Activated T-cell treated with anti-CD3 and anti-CD28 coated beads, Interleukin-2, amount 50 U/mL, for 72 hours (primary cell): ENCODE results near the gene UBE3B. TPM values are rescaled to one million over a fixed set of nuclear protein-coding genes. Genes with fewer than 3 reads are reported as not detected.

Experiments used
- ATAC-seq, 2 donors: fragments of 150-1000 bp; cut with Tn5 transposase; replicated peaks in 1 of 2; 2 replicates each; pipeline ENCODE4 v1.10.0; 2021; ENCODE audit warnings: moderate library complexity in 2 of 2, mild to moderate bottlenecking in 1 of 2
- DNase-seq, 2 donors: peaks; one replicate each; pipeline ENCODE4 v3.0.0; 2021 to 2022; ENCODE audit warnings: mixed read lengths in 1 of 2
- H3K27ac Mint-ChIP-seq: one replicate; pipeline ENCODE4 v1.8.0; 2022; ENCODE audit warnings: mild to moderate bottlenecking, moderate library complexity, mixed read lengths
- H3K27me3 Mint-ChIP-seq: one replicate; pipeline ENCODE4 v1.8.0; 2022; ENCODE audit warnings: low read depth, mixed read lengths
- H3K36me3 Mint-ChIP-seq, 2 donors: one replicate each; pipeline ENCODE4 v1.8.0; 2022; ENCODE audit warnings: mixed read lengths in 2 of 2, mild to moderate bottlenecking in 1 of 2; ENCODE audit not compliant: insufficient read depth in 2 of 2
- H3K4me1 Mint-ChIP-seq: one replicate; pipeline ENCODE4 v1.8.0; 2022; ENCODE audit warnings: low read depth, mixed read lengths
- H3K4me3 Mint-ChIP-seq, 2 donors: one replicate each; pipeline ENCODE4 v1.8.0; 2022; ENCODE audit warnings: mild to moderate bottlenecking in 2 of 2, mixed read lengths in 2 of 2, moderate library complexity in 2 of 2
- H3K9me3 Mint-ChIP-seq, 2 donors: one replicate each; pipeline ENCODE4 v1.8.0; 2022; ENCODE audit warnings: mixed read lengths in 2 of 2
- total RNA-seq, 2 donors: library from RNA; stranded (reverse); gene quantifications; one replicate each; pipeline ENCODE4 v1.2.3, GENCODE V29; 2022

The UBE3B gene
- total RNA-seq, 2 donors from 2014 or later, result 37.4 to 37.6 TPM

DNA sequence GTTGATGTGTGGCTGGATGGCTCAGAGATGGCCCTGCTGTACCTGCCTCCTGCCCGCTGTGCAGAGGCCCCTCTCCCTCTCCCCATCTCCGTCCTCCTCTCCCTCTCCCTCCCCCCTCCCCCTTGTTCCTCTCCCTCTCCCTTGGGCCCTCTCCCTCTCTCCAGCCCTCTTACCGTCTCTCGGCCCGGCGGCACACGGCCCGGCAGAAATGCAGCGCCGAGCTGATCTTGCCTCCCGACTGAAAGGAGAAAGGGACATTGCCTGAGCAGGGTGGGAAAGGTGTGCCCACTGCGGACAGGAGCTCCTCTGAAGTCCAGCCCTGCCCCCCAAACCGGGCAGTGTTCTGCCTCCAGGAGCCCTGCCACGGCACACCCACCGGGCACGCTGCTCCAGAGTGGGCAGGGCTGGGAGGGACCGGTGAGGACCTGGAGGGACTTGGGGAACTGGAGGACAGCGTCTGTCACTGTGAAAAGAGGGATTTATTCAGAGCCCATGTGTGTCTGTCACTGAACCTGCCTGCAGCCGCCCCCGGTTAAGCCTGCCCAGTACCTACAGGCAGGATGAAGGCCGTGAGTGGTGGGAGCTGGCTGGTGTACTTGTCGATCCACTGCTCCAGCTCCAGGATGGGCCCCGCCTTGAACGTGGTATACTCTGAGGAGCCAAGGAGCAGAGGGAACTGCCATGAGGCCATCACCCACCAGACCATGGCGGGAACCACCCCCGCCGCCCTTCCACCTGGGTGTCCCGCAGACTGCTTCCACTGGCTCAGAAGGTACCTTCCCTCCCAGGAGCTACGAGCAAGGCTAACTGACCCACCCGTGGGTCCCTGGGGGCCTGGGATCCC, 83.7 kb downstream of the UBE3B start:
- ATAC-seq (no peak), DNase-seq (no peak)
- Mint-ChIP-seq H3K36me3 (peaks cover 2 to 10% of the 10 kb centered on the region in 2 donors), H3K27ac (no peak overlapping the region), H3K9me3 (peaks cover 2% of the 10 kb centered on the region in 2 donors), H3K27me3 (no peaks in the 10 kb centered on the region), H3K4me1 (no peaks in the 10 kb centered on the region), H3K4me3 (no peak overlapping the region)

DNA sequence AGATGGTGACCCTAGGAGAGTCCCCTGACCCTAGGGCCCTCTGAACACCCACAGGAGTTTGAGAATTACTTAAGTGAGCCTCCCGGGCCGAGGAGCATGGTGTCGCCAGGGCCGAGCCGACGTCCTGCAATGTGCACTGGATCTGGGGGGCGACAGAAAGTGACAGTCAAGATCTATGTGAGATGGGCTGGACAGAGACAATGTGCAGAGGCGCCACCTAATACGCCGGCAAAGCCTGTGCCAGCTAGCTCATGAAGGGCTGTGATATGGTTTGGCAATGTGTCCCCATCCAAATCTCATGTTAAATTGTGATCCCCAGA, 84.2 kb downstream of the UBE3B start:
- Mint-ChIP-seq H3K36me3 (peaks cover 2 to 10% of the 10 kb centered on the region in 2 donors), H3K27ac (no peak overlapping the region), H3K9me3 (peaks cover 2% of the 10 kb centered on the region in 2 donors), H3K4me1 (no peaks in the 10 kb centered on the region), H3K4me3 (no peak overlapping the region), H3K27me3 (no peaks in the 10 kb centered on the region)
- DNase-seq, result no peak
- no peak for ATAC-seq

DNA sequence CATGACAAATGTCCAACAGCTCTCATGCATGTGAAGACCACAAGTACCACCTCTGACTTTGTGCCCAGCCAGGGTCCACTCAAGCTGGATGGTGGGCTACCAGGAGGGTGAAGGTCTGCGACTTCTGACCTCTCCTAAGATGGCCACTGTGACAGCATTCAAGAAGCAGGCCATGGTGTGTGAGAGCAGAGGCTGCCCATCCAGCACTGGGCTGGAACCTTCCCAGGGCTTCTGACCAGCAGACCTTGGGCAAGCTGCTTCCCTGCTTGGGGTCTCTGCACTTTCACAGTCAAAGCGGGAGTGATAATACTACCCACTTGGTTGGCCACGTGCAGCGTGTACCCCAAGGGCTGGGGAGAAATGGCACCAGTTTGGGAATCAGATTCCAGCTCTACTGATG, 85.4 kb downstream of the UBE3B start:
- Mint-ChIP-seq H3K4me3 (no peak overlapping the region), H3K36me3 (peaks cover 2 to 10% of the 10 kb centered on the region in 2 donors), H3K9me3 (peaks cover 2% of the 10 kb centered on the region in 2 donors), H3K27ac (no peak overlapping the region), H3K27me3 (no peaks in the 10 kb centered on the region), H3K4me1 (no peaks in the 10 kb centered on the region)
- no peak for DNase-seq
- no peak for ATAC-seq

DNA sequence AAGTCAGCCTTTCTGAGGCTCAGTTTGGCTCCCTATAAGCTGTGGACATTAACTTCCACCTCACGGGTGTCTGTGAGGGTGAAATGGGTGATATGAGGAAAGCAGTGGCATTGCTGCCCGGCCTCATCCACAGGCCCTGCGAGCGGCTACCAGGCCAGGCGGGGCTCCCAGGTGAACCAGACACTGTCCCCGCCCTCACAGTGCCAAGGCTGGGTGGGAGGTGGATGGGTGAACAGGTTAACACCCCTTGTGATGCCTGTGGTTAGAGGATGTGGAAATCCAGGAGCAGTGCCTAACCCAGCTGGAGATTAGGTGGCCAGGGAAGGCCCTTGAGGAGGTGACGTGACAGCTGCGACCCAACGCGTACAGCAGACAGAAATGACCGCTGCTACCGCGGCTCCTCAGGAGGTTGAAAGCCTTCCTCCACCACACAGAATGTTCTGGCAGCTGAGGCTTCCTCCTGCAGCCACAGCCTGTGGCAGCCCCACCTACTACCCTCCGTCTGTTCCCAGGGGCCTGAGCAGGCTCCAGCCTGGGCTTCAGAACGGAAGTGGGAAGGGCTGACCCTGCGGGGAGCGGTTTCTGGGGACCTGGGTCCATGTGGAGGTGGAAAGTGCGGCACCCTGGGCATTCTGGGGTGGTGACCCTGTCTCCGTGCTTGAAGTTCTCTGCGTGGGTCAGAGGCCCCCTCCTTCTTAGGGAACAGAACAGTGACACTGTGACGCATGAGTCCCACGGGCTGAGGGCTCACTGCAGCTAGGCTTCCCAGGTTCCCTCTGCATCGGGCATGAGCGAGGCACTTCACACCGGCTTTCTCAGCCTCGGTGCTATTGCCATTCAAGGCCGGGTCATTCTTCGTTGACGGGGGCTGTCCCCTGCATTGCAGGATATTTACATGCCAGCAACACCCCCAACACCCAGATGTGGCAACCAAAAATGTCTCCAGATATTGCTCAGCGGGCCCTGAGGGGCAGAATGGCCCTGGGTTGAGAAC, 86.2 kb downstream of the UBE3B start:
- Mint-ChIP-seq H3K9me3 (peaks cover 2% of the 10 kb centered on the region in 2 donors), H3K27ac (no peak overlapping the region), H3K27me3 (no peaks in the 10 kb centered on the region), H3K4me1 (no peaks in the 10 kb centered on the region), H3K4me3 (no peak overlapping the region), H3K36me3 (peaks cover 2 to 10% of the 10 kb centered on the region in 2 donors)
- no peak for DNase-seq
- no peak for ATAC-seq

DNA sequence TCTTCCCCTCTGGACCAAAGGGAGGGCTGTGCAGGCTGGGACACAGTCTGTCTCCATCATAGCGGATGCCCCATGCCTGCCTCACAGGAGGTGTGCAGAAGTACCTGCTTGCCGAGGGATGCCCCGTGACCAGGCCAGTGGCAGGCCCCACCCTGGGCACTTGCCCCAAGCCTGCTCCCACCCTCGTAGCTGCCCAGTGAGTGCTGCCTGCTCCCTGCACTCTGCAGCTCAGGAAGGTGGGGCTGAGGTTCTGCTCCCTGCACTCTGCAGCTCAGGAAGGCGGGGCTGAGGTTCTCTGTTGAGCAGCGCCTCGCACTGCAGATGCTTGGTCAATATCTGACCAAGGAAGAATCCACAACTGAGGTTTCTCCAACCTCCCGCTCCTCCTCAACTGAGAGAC, 89.0 kb downstream of the UBE3B start:
- H3K4me1 Mint-ChIP-seq, result no peaks in the 10 kb centered on the region

DNA sequence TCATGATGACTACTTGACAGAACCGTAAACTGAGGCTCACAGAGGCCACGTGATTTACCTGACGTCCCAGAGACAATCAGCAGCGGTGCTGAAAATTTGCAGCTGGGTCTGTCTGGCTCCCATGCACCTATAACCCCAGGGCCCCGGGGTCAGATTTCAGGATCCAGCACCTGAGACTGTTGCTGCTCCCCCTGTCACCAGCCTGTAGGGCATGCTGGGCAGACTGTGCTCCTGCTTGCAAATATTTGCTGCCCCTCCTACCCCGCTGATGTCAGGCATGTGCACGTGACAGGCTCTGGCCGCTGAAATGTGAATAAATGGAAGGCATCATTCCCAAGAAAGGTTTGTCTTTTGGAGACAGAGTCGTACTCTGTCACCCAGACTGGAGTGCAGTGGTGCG, 89.9 kb downstream of the UBE3B start:
- Mint-ChIP-seq H3K36me3 (peaks cover 2 to 4% of the 10 kb centered on the region in 2 donors), H3K9me3 (peaks cover 0 to 2% of the 10 kb centered on the region in 2 donors), H3K27ac (no peak overlapping the region), H3K27me3 (no peaks in the 10 kb centered on the region), H3K4me1 (peaks cover 1% of the 10 kb centered on the region), H3K4me3 (no peak overlapping the region)
- ATAC-seq (no peak), DNase-seq (no peak)

More for the DNA sequence above, 89.0 kb downstream of the UBE3B start:
- Mint-ChIP-seq H3K27ac (no peak overlapping the region), H3K9me3 (peaks cover 2% of the 10 kb centered on the region in 2 donors), H3K4me3 (no peak overlapping the region), H3K36me3 (peaks cover 2 to 11% of the 10 kb centered on the region in 2 donors), H3K27me3 (no peaks in the 10 kb centered on the region)
- ATAC-seq (no peak), DNase-seq (no peak)

DNA sequence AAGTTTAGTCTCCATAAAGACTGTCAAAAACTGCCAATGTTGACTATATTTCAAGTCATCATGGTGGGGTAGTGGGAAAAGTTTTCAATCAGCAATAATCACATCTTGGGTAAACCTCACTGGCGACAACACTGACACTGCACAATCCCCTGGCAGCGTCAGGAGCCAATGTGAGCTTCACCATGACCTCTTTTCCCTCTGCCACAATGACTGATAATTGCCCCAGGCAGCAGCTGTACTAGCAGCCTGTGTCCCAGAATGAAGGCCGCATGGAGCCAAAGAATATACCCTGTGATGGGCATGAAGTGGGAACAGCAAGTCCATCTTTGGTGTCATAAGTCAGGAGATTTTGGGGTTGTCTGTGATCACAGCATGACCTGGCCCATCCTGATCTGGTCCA, 90.5 kb downstream of the UBE3B start:
- no peaks in the 10 kb centered on the region for H3K9me3 Mint-ChIP-seq
- no peaks in the 10 kb centered on the region for H3K27me3 Mint-ChIP-seq
- no peak for ATAC-seq
- no peak overlapping the region for H3K4me3 Mint-ChIP-seq
- DNase-seq, result no peak
- no peak overlapping the region for H3K27ac Mint-ChIP-seq
- peaks cover 0 to 1% of the 10 kb centered on the region in 2 donors for H3K36me3 Mint-ChIP-seq
- peaks cover 8% of the 10 kb centered on the region for H3K4me1 Mint-ChIP-seq

DNA sequence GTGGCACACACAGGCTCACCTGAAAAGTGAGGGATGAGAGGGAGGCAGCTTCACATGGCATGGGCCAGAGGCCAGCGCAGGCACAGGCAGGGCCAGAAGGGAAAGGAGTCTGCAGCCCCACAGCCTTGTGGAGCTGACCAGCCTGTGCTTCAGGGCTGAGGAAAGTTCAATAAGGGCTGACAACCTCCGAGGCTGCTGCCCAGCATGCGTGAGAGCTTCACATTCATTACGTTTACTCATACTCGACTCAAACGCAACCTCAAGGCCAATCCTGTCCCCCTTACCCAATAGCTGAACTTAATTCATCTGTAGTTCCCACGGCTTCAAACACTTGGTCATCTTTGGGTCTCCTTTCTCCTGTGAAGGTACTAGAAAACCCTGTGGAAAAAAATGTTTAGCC, 91.1 kb downstream of the UBE3B start:
- peaks cover 10% of the 10 kb centered on the region for H3K4me1 Mint-ChIP-seq
- ATAC-seq, result no peak
- no peaks in the 10 kb centered on the region for H3K9me3 Mint-ChIP-seq
- no peak overlapping the region for H3K27ac Mint-ChIP-seq
- no peak for DNase-seq
- H3K27me3 Mint-ChIP-seq, result no peaks in the 10 kb centered on the region
- peaks cover 0 to 1% of the 10 kb centered on the region in 2 donors for H3K36me3 Mint-ChIP-seq
- H3K4me3 Mint-ChIP-seq, result no peak overlapping the region

DNA sequence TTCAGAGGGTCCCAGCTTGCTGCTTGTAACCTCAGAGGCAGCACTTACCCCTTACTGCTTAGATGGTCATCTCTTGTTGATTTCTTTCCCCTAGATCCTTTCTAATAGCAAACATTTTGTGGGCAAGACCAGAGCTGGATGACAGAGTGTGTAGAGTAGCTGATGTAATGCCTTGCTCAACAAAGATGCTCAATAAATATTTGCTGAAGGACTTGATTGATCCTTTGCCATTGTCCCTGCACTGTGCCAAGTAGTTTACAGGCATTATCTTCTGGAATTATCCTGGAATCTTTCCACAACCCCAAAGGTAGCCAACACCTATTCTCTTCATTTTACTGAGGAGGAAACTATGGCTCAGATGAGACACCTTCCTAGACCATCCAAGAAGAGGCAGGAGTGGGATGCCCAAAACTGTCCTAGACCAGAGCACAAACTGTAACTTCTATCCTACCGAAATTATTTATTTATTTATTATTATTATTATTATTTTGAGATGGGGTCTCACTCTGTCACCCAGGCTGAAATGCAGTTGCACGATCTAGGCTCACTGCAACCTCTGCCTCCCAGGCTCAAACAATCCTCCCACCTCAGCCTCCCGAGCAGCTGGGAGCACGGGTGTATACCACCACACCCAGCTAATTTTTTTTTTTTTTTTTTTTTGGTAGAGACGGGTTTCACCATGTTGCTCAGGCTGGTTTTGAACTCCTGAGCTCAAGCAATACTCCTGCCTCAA, 94.5 kb downstream of the UBE3B start:
- H3K36me3 Mint-ChIP-seq, result peaks cover 0 to 1% of the 10 kb centered on the region in 2 donors
- no peaks in the 10 kb centered on the region for H3K9me3 Mint-ChIP-seq
- ATAC-seq (no peak), DNase-seq (no peak)
- no peak overlapping the region for H3K27ac Mint-ChIP-seq
- H3K4me1 Mint-ChIP-seq, result peaks cover 21% of the 10 kb centered on the region
- H3K4me3 Mint-ChIP-seq, result peak overlapping the region; percentile 39 to 90
- no peaks in the 10 kb centered on the region for H3K27me3 Mint-ChIP-seq

DNA sequence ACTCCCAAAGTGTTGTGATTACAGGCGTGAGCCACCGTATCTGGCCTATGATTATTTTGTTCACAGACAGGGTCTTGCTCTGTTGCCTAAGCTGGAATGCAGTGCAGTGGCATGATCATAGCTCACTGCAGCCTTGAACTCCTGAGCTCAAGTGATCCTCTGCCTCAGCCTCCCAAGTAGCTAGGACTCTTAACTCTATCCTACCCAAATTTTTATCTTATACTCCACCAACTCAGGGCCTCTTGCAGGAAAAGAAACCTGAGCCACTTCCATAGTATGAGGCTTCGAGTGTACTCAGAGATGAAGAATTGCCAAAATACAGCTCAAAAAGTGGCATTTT, 95.0 kb downstream of the UBE3B start:
- H3K27ac Mint-ChIP-seq, result peak overlapping the region; percentile 94
- DNase-seq, result no peak
- ATAC-seq, result no peak
- no peaks in the 10 kb centered on the region for H3K27me3 Mint-ChIP-seq
- peaks cover 21% of the 10 kb centered on the region for H3K4me1 Mint-ChIP-seq
- H3K9me3 Mint-ChIP-seq, result no peaks in the 10 kb centered on the region
- peak overlapping the region; percentile 90 to 95 for H3K4me3 Mint-ChIP-seq
- H3K36me3 Mint-ChIP-seq, result peaks cover 0 to 4% of the 10 kb centered on the region in 2 donors

DNA sequence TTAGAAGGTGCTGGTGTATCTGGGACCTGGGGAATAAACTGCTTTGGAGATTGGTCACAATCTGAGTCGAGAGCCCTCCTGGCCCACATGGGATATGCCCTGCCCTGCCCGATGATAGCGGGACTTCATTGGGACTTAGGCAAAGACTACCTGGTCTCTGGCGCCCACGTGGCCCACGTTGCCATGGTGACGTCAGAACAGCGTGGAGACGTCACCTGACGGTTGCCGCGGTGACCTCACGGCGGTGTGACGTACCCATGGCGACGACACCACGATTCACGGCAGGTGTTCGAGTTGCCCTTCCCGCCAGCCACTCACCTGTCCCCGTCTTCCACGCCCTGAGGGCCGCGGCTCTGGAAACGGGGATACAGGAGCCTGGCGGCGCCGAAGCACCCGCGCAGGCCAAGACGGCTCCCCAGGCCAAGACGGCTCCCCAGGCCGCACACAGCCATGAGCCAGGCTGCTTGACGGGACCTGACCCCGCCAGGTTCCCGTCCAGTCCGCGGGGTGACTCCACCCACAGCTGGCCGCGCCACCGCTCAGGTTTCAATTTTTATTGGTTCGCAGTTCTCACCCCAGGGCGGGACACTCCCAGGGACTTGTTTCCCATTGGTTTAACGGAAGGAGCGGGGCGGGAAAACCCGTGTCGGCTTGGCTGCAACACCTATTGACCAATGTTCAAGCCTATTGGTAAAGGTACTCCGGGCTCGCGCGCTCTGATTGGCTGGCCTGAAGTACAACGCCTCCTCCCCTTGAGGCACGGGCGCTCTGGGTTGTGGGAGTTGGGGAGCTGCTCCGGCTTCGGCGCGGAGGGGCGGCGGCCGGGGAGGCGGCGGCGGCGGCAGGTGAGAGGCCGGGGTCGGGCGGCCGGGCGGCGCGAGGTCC, 95.8 kb downstream of the UBE3B start, which contains the start of the genes MMAB and MVK:
MMAB (minus strand) TSS at position 476 of the 885 bp plus-strand sequence; CDS start at position 452, 24 bp downstream.
MVK (plus strand) TSS at position 766 of the 885 bp plus-strand sequence. CDS start 1,029 bp downstream, outside the sequence.
- Mint-ChIP-seq H3K9me3 (no peaks in the 10 kb centered on the region), H3K36me3 (peaks cover 0 to 5% of the 10 kb centered on the region in 2 donors), H3K27ac (peak within 1 kb of the TSS; percentile 94), H3K4me1 (peaks cover 21% of the 10 kb centered on the region), H3K4me3 (peak within 1 kb of the TSS; percentile 90 to 95), H3K27me3 (no peaks in the 10 kb centered on the region)
- ATAC-seq, result peak; percentile 94 to 96
- peak; percentile 97 to 99 for DNase-seq

DNA sequence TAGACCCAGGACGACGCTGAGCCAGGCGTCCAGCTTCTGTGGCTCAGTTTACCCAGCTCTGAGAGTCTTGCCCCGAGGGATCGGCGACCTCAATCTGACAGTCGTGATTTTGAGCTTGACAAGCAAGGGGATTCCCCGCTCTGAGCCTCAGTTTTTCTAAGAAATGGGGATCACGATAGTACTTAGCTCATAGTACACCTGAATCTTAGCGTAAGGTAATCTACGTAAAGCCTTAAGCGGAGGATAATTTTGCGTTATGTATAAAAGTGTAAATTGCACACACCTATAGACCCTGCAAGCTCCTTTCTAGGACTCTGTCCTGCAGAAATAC, 96.4 kb downstream of the UBE3B start:
- Mint-ChIP-seq H3K36me3 (peaks cover 0 to 5% of the 10 kb centered on the region in 2 donors), H3K4me1 (peaks cover 21% of the 10 kb centered on the region)

More for the DNA sequence above, 96.4 kb downstream of the UBE3B start:
- Mint-ChIP-seq H3K27me3 (no peaks in the 10 kb centered on the region), H3K27ac (peak overlapping the region; percentile 70), H3K4me3 (peak overlapping the region; percentile 90 to 95), H3K9me3 (no peaks in the 10 kb centered on the region)
- ATAC-seq (no peak), DNase-seq (no peak)
